ENCODE data around the gene GNB4.

DNA sequence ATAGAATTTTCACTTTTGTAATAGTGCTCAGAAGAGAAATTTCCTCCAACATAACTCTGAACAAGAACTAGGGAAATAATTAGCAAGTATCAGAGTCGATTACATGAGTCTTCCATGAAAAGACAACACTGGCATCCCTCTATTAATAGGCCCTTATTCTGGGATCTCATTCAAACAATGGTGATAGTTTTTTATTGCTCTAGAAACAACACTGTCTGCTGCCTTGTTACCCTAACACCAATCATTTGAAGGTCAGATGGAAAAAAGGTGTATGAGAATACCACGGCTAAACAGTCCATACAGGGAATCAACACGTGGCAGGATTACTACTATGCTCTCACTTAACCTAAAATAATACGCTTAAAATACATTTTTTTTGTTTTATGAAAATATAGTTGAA is 35.9 kb downstream of the GNB4 start:
- TF ChIP-seq ZNF274 (IDR thresholded peaks at IDR 0.05; ENCODE audit: low read depth, low read length) (no peak), SUZ12 (IDR thresholded peaks at IDR 0.05; ENCODE audit: extremely low read depth, insufficient read depth, insufficient read length) (no peak), YY1 (IDR thresholded peaks at IDR 0.05; ENCODE audit: insufficient read depth, insufficient read length) (no peak)
